GM20000 (cell line): Measurements from ENCODE around the gene USP17L15.
"Not testable (repeated sequence)": the region's sequence is repeated elsewhere in the genome, so short reads cannot be mapped to it uniquely, and the experiment has no call there.

ENCODE experiments used
- DNase-seq: peaks from one replicate; pipeline ENCODE4 v3.0.0; 2012; ENCODE audit warnings: low spot score

The USP17L15 gene

GRCh38 chr4:9234085-9234484, at the start of gene USP17L15:
USP17L15 (plus strand) TSS chr4:9234385; CDS start chr4:9234385, 0 bp downstream.
- DNase-seq = not testable (repeated sequence)

DNA sequence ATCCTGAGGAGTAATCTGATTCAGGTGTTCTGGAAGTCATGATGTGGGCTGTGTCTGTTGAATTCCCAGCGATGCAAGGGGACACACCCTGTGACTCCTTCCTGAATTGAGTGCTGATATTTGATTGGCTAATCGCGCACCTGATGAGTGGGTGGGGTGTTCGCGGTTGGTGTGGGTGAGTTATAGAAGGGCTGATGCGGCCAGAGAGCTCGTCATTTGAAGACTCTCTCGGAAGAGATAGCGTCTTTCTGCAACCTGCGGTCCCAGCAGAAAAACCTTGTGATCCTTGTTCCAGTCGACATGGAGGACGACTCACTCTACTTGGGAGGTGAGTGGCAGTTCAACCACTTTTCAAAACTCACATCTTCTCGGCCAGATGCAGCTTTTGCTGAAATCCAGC, 23.8 kb upstream of the USP17L15 start, which contains the start of gene USP17L10:
Gene USP17L10, plus strand, starts transcription at position 301 of the 400 bp plus-strand sequence. Its CDS starts 0 bp downstream, at position 301.
- DNase-seq = not testable (repeated sequence)

DNA sequence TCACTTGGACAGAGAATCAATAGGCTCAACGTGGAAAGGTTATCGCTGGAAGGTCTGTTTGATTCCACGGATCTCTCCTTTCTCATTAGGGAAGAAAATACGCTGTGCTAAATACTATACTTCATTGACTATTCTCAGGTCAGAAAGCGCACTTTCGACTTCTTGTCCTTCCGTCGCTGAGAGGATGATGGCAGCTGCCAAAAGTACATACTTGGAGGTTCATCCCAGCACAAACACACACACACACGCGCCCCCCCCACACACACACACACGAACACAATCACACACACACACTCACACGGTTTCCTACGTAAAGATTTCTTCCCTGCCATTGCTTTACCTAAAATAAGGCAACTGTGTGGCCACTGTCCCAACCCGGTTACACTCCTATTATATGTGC, 19.5 kb upstream of the USP17L15 start:
- DNase-seq = not testable (repeated sequence)

DNA sequence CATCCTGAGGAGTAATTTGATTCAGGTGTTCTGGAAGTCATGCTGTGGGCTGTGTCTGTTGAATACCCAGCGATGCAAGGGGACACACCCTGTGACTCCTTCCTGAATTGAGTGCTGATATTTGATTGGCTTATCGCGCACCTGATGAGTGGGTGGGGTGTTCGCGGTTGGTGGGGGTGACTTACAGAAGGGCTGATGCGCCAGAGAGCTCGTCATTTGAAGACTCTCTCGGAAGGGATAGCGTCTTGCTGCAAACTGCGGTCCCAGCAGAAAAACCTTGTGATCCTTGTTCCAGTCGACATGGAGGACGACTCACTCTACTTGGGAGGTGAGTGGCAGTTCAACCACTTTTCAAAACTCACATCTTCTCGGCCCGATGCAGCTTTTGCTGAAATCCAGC, 19.1 kb upstream of the USP17L15 start, which contains the start of gene USP17L11:
Gene USP17L11, plus strand, starts transcription at position 301 of the 400 bp plus-strand sequence. Its CDS starts 0 bp downstream, at position 301.
- not testable (repeated sequence) for DNase-seq

DNA sequence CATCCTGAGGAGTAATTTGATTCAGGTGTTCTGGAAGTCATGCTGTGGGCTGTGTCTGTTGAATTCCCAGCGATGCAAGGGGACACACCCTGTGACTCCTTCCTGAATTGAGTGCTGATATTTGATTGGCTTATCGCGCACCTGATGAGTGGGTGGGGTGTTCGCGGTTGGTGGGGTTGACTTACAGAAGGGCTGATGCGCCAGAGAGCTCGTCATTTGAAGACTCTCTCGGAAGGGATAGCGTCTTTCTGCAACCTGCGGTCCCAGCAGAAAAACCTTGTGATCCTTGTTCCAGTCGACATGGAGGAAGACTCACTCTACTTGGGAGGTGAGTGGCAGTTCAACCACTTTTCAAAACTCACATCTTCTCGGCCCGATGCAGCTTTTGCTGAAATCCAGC, 14.3 kb upstream of the USP17L15 start, which contains the start of gene USP17L12:
Gene USP17L12, plus strand, starts transcription at position 301 of the 400 bp plus-strand sequence. Its CDS starts 0 bp downstream, at position 301.
- not testable (repeated sequence) for DNase-seq

DNA sequence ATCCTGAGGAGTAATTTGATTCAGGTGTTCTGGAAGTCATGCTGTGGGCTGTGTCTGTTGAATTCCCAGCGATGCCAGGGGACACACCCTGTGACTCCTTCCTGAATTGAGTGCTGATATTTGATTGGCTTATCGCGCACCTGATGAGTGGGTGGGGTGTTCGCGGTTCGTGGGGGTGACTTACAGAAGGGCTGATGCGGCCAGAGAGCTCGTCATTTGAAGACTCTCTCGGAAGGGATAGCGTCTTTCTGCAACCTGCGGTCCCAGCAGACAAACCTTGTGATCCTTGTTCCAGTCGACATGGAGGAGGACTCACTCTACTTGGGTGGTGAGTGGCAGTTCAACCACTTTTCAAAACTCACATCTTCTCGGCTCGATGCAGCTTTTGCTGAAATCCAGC, 9.6 kb upstream of the USP17L15 start, which contains the start of gene USP17L13:
Gene USP17L13, plus strand, starts transcription at position 301 of the 400 bp plus-strand sequence. Its CDS starts 0 bp downstream, at position 301.
- not testable (repeated sequence) for DNase-seq

DNA sequence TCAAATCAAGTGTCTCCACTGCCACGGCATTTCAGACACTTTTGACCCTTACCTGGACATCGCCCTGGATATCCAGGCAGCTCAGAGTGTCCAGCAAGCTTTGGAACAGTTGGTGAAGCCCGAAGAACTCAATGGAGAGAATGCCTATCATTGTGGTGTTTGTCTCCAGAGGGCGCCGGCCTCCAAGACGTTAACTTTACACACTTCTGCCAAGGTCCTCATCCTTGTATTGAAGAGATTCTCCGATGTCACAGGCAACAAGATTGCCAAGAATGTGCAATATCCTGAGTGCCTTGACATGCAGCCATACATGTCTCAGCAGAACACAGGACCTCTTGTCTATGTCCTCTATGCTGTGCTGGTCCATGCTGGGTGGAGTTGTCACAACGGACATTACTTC, 3.9 kb upstream of the USP17L15 start:
- not testable (repeated sequence) for DNase-seq

DNA sequence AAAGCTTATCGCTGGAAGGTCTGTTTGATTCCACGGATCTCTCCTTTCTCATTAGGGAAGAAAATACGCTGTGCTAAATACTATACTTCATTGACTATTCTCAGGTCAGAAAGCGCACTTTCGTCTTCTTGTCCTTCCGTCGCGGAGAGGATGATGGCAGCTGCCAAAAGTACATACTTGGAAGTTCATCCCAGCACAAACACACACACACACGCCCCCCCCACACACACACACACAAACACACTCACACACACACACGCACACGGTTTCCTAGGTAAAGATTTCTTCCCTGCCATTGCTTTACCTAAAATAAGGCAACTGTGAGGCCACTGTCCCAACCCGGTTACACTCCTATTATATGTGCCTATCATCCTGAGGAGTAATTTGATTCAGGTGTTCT, 4.3 kb downstream of the USP17L15 start:
- DNase-seq = not testable (repeated sequence)

DNA sequence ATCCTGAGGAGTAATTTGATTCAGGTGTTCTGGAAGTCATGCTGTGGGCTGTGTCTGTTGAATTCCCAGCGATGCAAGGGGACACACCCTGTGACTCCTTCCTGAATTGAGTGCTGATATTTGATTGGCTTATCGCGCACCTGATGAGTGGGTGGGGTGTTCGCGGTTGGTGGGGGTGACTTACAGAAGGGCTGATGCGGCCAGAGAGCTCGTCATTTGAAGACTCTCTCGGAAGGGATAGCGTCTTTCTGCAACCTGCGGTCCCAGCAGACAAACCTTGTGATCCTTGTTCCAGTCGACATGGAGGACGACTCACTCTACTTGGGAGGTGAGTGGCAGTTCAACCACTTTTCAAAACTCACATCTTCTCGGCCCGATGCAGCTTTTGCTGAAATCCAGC, 9.4 kb downstream of the USP17L15 start, which contains the start of gene USP17L17:
Gene USP17L17, plus strand, starts transcription at position 301 of the 400 bp plus-strand sequence. Its CDS starts 0 bp downstream, at position 301.
- not testable (repeated sequence) for DNase-seq

- DNase-seq = not testable (repeated sequence)
Observed at GRCh38 chr4:9247953-9248680, 13.9 kb downstream of the USP17L15 start, which contains the start of gene USP17L18. USP17L18 (plus strand) TSS chr4:9248630; CDS start chr4:9248630, 0 bp downstream.

- not testable (repeated sequence) for DNase-seq
Observed at GRCh38 chr4:9253078-9253477, 18.9 kb downstream of the USP17L15 start, which contains the start of gene USP17L19. USP17L19 (plus strand) TSS chr4:9253378; CDS start chr4:9253378, 0 bp downstream.

- DNase-seq = not testable (repeated sequence)
Observed at GRCh38 chr4:9257824-9258223, 23.6 kb downstream of the USP17L15 start, which contains the start of gene USP17L20. USP17L20 (plus strand) TSS chr4:9258124; CDS start chr4:9258124, 0 bp downstream.

DNA sequence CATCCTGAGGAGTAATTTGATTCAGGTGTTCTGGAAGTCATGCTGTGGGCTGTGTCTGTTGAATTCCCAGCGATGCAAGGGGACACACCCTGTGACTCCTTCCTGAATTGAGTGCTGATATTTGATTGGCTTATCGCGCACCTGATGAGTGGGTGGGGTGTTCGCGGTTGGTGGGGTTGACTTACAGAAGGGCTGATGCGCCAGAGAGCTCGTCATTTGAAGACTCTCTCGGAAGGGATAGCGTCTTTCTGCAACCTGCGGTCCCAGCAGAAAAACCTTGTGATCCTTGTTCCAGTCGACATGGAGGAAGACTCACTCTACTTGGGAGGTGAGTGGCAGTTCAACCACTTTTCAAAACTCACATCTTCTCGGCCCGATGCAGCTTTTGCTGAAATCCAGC, 28.4 kb downstream of the USP17L15 start, which contains the start of gene USP17L21:
Gene USP17L21, plus strand, starts transcription at position 301 of the 400 bp plus-strand sequence. Its CDS starts 0 bp downstream, at position 301.
- not testable (repeated sequence) for DNase-seq

DNA sequence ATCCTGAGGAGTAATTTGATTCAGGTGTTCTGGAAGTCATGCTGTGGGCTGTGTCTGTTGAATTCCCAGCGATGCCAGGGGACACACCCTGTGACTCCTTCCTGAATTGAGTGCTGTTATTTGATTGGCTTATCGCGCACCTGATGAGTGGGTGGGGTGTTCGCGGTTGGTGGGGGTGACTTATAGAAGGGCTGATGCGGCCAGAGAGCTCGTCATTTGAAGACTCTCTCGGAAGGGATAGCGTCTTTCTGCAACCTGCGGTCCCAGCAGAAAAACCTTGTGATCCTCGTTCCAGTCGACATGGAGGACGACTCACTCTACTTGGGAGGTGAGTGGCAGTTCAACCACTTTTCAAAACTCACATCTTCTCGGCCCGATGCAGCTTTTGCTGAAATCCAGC, 33.1 kb downstream of the USP17L15 start, which contains the start of gene USP17L22:
Gene USP17L22, plus strand, starts transcription at position 301 of the 400 bp plus-strand sequence. Its CDS starts 0 bp downstream, at position 301.
- not testable (repeated sequence) for DNase-seq

DNA sequence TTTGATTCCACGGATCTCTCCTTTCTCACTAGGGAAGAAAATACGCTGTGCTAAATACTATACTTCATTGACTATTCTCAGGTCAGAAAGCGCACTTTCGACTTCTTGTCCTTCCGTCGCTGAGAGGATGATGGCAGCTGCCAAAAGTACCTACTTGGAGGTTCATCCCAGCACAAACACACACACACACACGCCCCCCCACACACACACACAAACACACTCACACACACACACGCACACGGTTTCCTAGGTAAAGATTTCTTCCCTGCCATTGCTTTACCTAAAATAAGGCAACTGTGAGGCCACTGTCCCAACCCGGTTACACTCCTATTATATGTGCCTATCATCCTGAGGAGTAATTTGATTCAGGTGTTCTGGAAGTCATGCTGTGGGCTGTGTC, 37.5 kb downstream of the USP17L15 start:
- not testable (repeated sequence) for DNase-seq
